Endothelial cell of umbilical vein (primary cell): ENCODE data around the gene MYO1E. TPM values are rescaled to one million over a fixed set of nuclear protein-coding genes. Genes with fewer than 3 reads are reported as not detected.

Source experiments
- BruUV-seq: library from RNA; stranded (reverse); fragments of 400-500 nt; replicated peaks from 2 replicates; lab custom pipeline; 2021; lab: Mats Ljungman, UMichigan
- CTCF ChIA-PET: fragments of 300-600, 350-600 bp; sonication (Branson Sonifier 250); formaldehyde crosslinking; loops from one replicate; lab custom pipeline; 2021; ENCODE audit warnings: antibody characterized with exemption, inconsistent platforms; lab: Charles Lee
- POLR2A ChIA-PET: fragments of 300-600, 350-600 bp; sonication (Branson Sonifier 250); formaldehyde crosslinking; loops from one replicate; lab custom pipeline; 2021; ENCODE audit warnings: antibody characterized with exemption, inconsistent platforms; lab: Charles Lee
- DNase-seq: peaks from one replicate; pipeline ENCODE4 v3.0.0-alpha.2; 2011; ENCODE audit warnings: low read depth, low spot score
- FAIRE-seq: peaks from 2 replicates; lab custom pipeline; 2011; peaks lifted over from hg19 to GRCh38; lab: Jason Lieb, UNC
- H2AFZ ChIP-seq: 2 replicates; pipeline ENCODE4 v1.6.0; 2012; ENCODE audit warnings: low read depth, low read length, control low read depth, inconsistent platforms
- H3K27ac ChIP-seq: 2 replicates; pipeline ENCODE4 v1.5.1; 2011; ENCODE audit warnings: low read depth, mild to moderate bottlenecking, control low read depth, low read length, moderate library complexity; ENCODE audit not compliant: insufficient read depth
- H3K27me3 ChIP-seq, 2 experiments: 2 replicates each; pipeline versions ENCODE4 v1.6.0 to v1.6.1; 2011; ENCODE audit warnings: low read length in 2 of 2, mixed read lengths in 1 of 2; ENCODE audit not compliant: control insufficient read depth in 2 of 2, insufficient read depth in 2 of 2
- H3K36me3 ChIP-seq, 2 experiments: 2 replicates in 1 of 2; 3 replicates in 1 of 2; pipeline ENCODE4 v1.5.1; 2011; ENCODE audit warnings: low read length in 2 of 2, mild to moderate bottlenecking in 1 of 2, moderate library complexity in 1 of 2; ENCODE audit not compliant: control insufficient read depth in 2 of 2, insufficient read depth in 2 of 2; ENCODE audit errors: extremely low read depth in 1 of 2
- H3K4me1 ChIP-seq: 3 replicates; pipeline ENCODE4 v1.5.1; 2011; ENCODE audit warnings: mild to moderate bottlenecking, low read length; ENCODE audit not compliant: control insufficient read depth, insufficient read depth; ENCODE audit errors: extremely low read depth
- H3K4me2 ChIP-seq: 2 replicates; pipeline ENCODE4 v1.6.1; 2011; ENCODE audit warnings: low read length, control low read depth, mixed read lengths; ENCODE audit not compliant: insufficient read depth
- H3K4me3 ChIP-seq, 3 experiments: fragments of 200-600 bp in 1 of 3; sonication (generic), shearing (Covaris generic) in 1 of 3; replicated peaks in 1 of 3; 2 replicates each; pipeline ENCODE4 v1.5.1; 2011 to 2016; ENCODE audit warnings: control low read depth in 3 of 3, low read length in 3 of 3, mild to moderate bottlenecking in 2 of 3, inconsistent platforms in 1 of 3, low read depth in 1 of 3, moderate library complexity in 1 of 3; ENCODE audit not compliant: insufficient read depth in 1 of 3
- H3K79me2 ChIP-seq: 2 replicates; pipeline ENCODE4 v1.6.0; 2012; ENCODE audit warnings: low read length, inconsistent platforms; ENCODE audit not compliant: control insufficient read depth, insufficient read depth
- H3K9ac ChIP-seq: replicated peaks from 2 replicates; pipeline ENCODE3; 2011; ENCODE audit warnings: low read length, control low read depth; ENCODE audit not compliant: insufficient read depth; ENCODE audit errors: extremely low read depth
- H3K9me1 ChIP-seq: replicated peaks from 3 replicates; pipeline ENCODE4 v1.6.0; 2011; ENCODE audit warnings: mild to moderate bottlenecking, low read length; ENCODE audit not compliant: control insufficient read depth, insufficient read depth; ENCODE audit errors: extremely low read depth
- H3K9me3 ChIP-seq: replicated peaks from 2 replicates; pipeline ENCODE4 v1.5.1; 2012; ENCODE audit warnings: low read length, inconsistent platforms; ENCODE audit not compliant: control insufficient read depth, insufficient read depth
- H4K20me1 ChIP-seq: replicated peaks from 2 replicates; pipeline ENCODE3; 2011; ENCODE audit warnings: mild to moderate bottlenecking, low read length; ENCODE audit not compliant: control insufficient read depth, insufficient read depth; ENCODE audit errors: extremely low read depth
- CTCF ChIP-seq, 2 donors: IDR thresholded peaks; 1 replicate in 1 of 2; 2 replicates in 1 of 2; pipeline ENCODE4 v1.5.1; 2011; ENCODE audit warnings: low read length in 2 of 2, mild to moderate bottlenecking in 2 of 2, moderate library complexity in 2 of 2, control low read depth in 1 of 2, inconsistent platforms in 1 of 2, low read depth in 1 of 2; ENCODE audit not compliant: insufficient read depth in 1 of 2; ENCODE audit errors: extremely low read depth in 1 of 2
- EZH2 ChIP-seq: IDR thresholded peaks from 2 replicates; pipeline ENCODE4 v1.6.1; 2012; ENCODE audit warnings: borderline replicate concordance, low read depth, mild to moderate bottlenecking, moderate library complexity, low read length, inconsistent platforms; ENCODE audit not compliant: severe bottlenecking
- FOS ChIP-seq: IDR thresholded peaks from 2 replicates; pipeline ENCODE4 v1.6.1; 2011; ENCODE audit warnings: mild to moderate bottlenecking, low read length, moderate library complexity, borderline replicate concordance; ENCODE audit not compliant: insufficient read depth
- GATA2 ChIP-seq: IDR thresholded peaks from 2 replicates; pipeline ENCODE4 v1.7.0; 2011; ENCODE audit warnings: low read depth, mild to moderate bottlenecking, moderate library complexity, mixed read lengths, low read length; ENCODE audit not compliant: insufficient read length, insufficient read depth
- JUN ChIP-seq: IDR thresholded peaks from 2 replicates; pipeline ENCODE4 v1.6.1; 2011; ENCODE audit warnings: borderline replicate concordance, low read depth; ENCODE audit not compliant: insufficient read length, insufficient read depth
- MYC ChIP-seq: IDR thresholded peaks from one replicate; pipeline ENCODE4 v1.6.1; 2011; ENCODE audit warnings: mild to moderate bottlenecking, low read depth, low read length
- POLR2A ChIP-seq: IDR thresholded peaks from 2 replicates; pipeline ENCODE4 v1.6.1; 2012; ENCODE audit warnings: low read depth, mild to moderate bottlenecking, control low read depth, low read length
- POLR2AphosphoS5 ChIP-seq: IDR thresholded peaks from 2 replicates; pipeline ENCODE4 v1.6.1; 2012; ENCODE audit warnings: low read depth, mild to moderate bottlenecking, control low read depth, low read length, moderate library complexity; ENCODE audit not compliant: insufficient read depth
- dilution Hi-C: fragments of 300-500 bp; cut with MboI; formaldehyde crosslinking; loops from one replicate; pipeline ENCODE4 v1.15.0; 2019; ENCODE audit warnings: low sequenced_read_pairs; ENCODE audit not compliant: extremely low pct_ligation_motif_present
- intact Hi-C: fragments of 100-400 bp; cut with micrococcal nuclease; formaldehyde crosslinking; loops from one replicate; pipeline ENCODE4 v1.10.0; 2022
- polyA plus RNA-seq, 4 experiments: library from polyadenylated mRNA; depleted of rRNA in 3 of 4; stranded (reverse) in 3 of 4; unstranded in 1 of 4; fragments of >200 nt; gene quantifications; 2 replicates each; pipeline versions ENCODE4 v1.2.1 to v1.2.3, GENCODE V29; 2011 to 2012; ENCODE audit warnings: missing spikeins in 1 of 4
- total RNA-seq: library from RNA; stranded (reverse); gene quantifications from 2 replicates; pipeline ENCODE4 v1.2.3, GENCODE V29; 2021
- TF ChIP-seq, protein P1 (sequence below): IDR thresholded peaks from 2 replicates; pipeline ENCODE4 v1.6.1; 2011; ENCODE audit not compliant: insufficient read depth, insufficient read length

The MYO1E gene
- total and polyA plus RNA-seq, 2 donors (not counting 3 experiments of a cell fraction or from before 2014, with no cell fraction given): 31.6 to 218 TPM

- Histone ChIP-seq H3K4me1 (no peaks in the 10 kb centered on the region), H3K79me2 (no peaks in the 10 kb centered on the region), H3K27ac (no peak overlapping the region), H3K4me3 (no peak overlapping the region), H3K27me3 (no peaks in the 10 kb centered on the region), H3K4me2 (no peak overlapping the region), H3K36me3 (peaks cover 12 to 46% of the 10 kb centered on the region in 2 experiments), H3K9ac (no peak overlapping the region), H4K20me1 (no peaks in the 10 kb centered on the region), H3K9me3 (no peaks in the 10 kb centered on the region), H2AFZ (no peak overlapping the region), H3K9me1 (no peaks in the 10 kb centered on the region)
- ChIA-PET POLR2A (no interaction called here), CTCF (interaction anchor here (1.0 to 1.2 kb wide), 2 partner anchors 263 to 340 kb away, joined by 3 to 4 read pairs; no protein-coding TSS in a partner anchor)
- intact Hi-C loops: no loop called here
- TF ChIP-seq EZH2 (no peak), GATA2 (no peak), MYC (no peak), FOS (no peak), JUN (no peak), POLR2AphosphoS5 (no peak), POLR2A (no peak), CTCF (IDR thresholded peaks at IDR 0.05; ENCODE audit: extremely low read depth in 1 of 2, insufficient read depth in 1 of 2, low read depth in 1 of 2, low read length in 2 of 2) (no peak)
- TF ChIP-seq, protein P1, sequence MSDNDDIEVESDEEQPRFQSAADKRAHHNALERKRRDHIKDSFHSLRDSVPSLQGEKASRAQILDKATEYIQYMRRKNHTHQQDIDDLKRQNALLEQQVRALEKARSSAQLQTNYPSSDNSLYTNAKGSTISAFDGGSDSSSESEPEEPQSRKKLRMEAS: no peak
- dilution Hi-C loops: no loop called here
- no peak for FAIRE-seq
- no peak for DNase-seq
- BruUV-seq: no TSS peak
Measured at GRCh38 chr15:59154243-59154642, 218.4 kb downstream of the MYO1E start.
